ENCODE data around the gene MAN1A1.

GRCh38 chr6:119342430-119342829 is 7.1 kb downstream of the MAN1A1 start:
- no peak for TF ChIP-seq CTCF (IDR thresholded peaks at IDR 0.05; ENCODE audit: poor library complexity, severe bottlenecking)
- TF ChIP-seq RAD21 (conservative IDR thresholded peaks at IDR 0.05), result no peak
- TF ChIP-seq EP300 (conservative IDR thresholded peaks at IDR 0.05; ENCODE audit: poor library complexity, severe bottlenecking), result no peak
- no peak for TF ChIP-seq TAF1 (IDR thresholded peaks at IDR 0.05; ENCODE audit: low read depth)

Measured in neural cell (in vitro differentiated cells).